ENCODE results near the gene TRAF3IP1. TPM values are rescaled to one million over a fixed set of nuclear protein-coding genes. Genes with fewer than 3 reads are reported as not detected.

The TRAF3IP1 gene
- total and polyA plus RNA-seq, 2 of the 13 experiments (the other 11 are each of a cell fraction or from before 2014, with no cell fraction given): 4.1 to 12.9 TPM

GRCh38 chr2:238288650-238289573 lies 31.4 kb upstream of the TRAF3IP1 start (continued):
- no peak for TF ChIP-seq GRHL1 (CRISPR knock-in tag; conservative IDR thresholded peaks at IDR 0.05)
- peak; percentile 9 for TF ChIP-seq IKZF4 (CRISPR knock-in tag; IDR thresholded peaks at IDR 0.05; ENCODE audit: borderline replicate concordance, low read depth, not compliant biosample characterization)
- TF ChIP-seq HMGA1 (CRISPR knock-in tag; conservative IDR thresholded peaks at IDR 0.05): no peak
- TF ChIP-seq ZNF784 (CRISPR knock-in tag; IDR thresholded peaks at IDR 0.05; ENCODE audit: borderline replicate concordance): peak; percentile 37; the same call in 1 of the 2 replicates
- TF ChIP-seq SP2 (CRISPR knock-in tag; IDR thresholded peaks at IDR 0.05): peak; percentile 97
- no peak for TF ChIP-seq ZNF260 (CRISPR knock-in tag; IDR thresholded peaks at IDR 0.05; ENCODE audit: borderline replicate concordance, low read depth)
- TF ChIP-seq HOXD1 (CRISPR knock-in tag; IDR thresholded peaks at IDR 0.05): no peak; the same call in 1 of the 2 replicates
- TF ChIP-seq ZFP90 (CRISPR knock-in tag; IDR thresholded peaks at IDR 0.05; ENCODE audit: borderline replicate concordance): peak; percentile 57; the same call in 1 of the 2 replicates
- TF ChIP-seq ATF7 (IDR thresholded peaks at IDR 0.05): peak; percentile 71
- TF ChIP-seq ATF7 (CRISPR knock-in tag; IDR thresholded peaks at IDR 0.05): no peak
- no peak for TF ChIP-seq ZNF354B (CRISPR knock-in tag; IDR thresholded peaks at IDR 0.05)
- TF ChIP-seq FOXP4 (CRISPR knock-in tag; IDR thresholded peaks at IDR 0.05): peak; percentile 44; the same call in 1 of the 2 replicates
- no peak for TF ChIP-seq ARNT (IDR thresholded peaks at IDR 0.05)
- peak; percentile 88 for TF ChIP-seq ZFX (CRISPR knock-in tag; IDR thresholded peaks at IDR 0.05; ENCODE audit: low read depth)
- TF ChIP-seq SNAPC4 (CRISPR knock-in tag; IDR thresholded peaks at IDR 0.05): peak; percentile 97
- TF ChIP-seq GLMP (CRISPR knock-in tag; IDR thresholded peaks at IDR 0.05; ENCODE audit: borderline replicate concordance): no peak
